Fibroblast of lung (primary cell): Measurements from ENCODE around the gene PIF1.

ENCODE experiments used
- EZH2 ChIP-seq: IDR thresholded peaks from 2 replicates; pipeline ENCODE4 v1.5.1; 2012; ENCODE audit warnings: low read length, control low read depth, mild to moderate bottlenecking; ENCODE audit errors: missing control alignments
- TF ChIP-seq, protein P1 (sequence below), 2 donors: IDR thresholded peaks in 1 of 2; conservative IDR thresholded peaks in 1 of 2; 1 replicate in 1 of 2; 2 replicates in 1 of 2; pipeline ENCODE4 v1.5.1; 2011 to 2012; ENCODE audit warnings: low read length in 2 of 2, control low read depth in 1 of 2, inconsistent platforms in 1 of 2, low read depth in 1 of 2, mild to moderate bottlenecking in 1 of 2

DNA sequence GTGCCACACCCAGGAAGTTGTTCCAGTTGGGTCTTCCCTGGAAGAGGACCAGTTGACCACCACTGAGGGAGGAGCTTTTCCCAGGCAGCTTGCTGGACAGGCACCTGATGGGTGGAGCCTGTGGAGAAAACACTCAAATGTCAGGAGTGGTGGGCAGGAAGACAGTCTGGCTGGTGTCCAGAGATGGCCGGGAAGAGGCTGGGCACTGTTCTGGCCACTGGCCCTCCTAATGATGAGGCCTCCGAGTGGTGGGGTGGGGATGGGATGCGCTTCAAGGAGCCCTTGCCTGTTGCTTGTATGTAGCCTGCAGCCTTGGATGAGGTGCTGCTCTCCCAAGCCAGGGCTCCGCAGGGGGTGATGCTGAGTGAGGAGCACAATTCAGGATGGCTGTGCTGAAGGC lies 28.6 kb upstream of the PIF1 start:
- TF ChIP-seq, protein P1, sequence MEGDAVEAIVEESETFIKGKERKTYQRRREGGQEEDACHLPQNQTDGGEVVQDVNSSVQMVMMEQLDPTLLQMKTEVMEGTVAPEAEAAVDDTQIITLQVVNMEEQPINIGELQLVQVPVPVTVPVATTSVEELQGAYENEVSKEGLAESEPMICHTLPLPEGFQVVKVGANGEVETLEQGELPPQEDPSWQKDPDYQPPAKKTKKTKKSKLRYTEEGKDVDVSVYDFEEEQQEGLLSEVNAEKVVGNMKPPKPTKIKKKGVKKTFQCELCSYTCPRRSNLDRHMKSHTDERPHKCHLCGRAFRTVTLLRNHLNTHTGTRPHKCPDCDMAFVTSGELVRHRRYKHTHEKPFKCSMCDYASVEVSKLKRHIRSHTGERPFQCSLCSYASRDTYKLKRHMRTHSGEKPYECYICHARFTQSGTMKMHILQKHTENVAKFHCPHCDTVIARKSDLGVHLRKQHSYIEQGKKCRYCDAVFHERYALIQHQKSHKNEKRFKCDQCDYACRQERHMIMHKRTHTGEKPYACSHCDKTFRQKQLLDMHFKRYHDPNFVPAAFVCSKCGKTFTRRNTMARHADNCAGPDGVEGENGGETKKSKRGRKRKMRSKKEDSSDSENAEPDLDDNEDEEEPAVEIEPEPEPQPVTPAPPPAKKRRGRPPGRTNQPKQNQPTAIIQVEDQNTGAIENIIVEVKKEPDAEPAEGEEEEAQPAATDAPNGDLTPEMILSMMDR (conservative IDR thresholded peaks at IDR 0.05 in 1 of 2, IDR thresholded peaks at IDR 0.05 in 1 of 2; ENCODE audit: low read depth in 1 of 2, low read length in 2 of 2): no peak
- no peak for TF ChIP-seq EZH2
